HT-29 (cell line): ENCODE results near the gene FXYD5. TPM values are rescaled to one million over a fixed set of nuclear protein-coding genes. Genes with fewer than 3 reads are reported as not detected.
"Not testable (repeated sequence)": the region's sequence is repeated elsewhere in the genome, so short reads cannot be mapped to it uniquely, and the experiment has no call there.

Experiments
- DNase-seq: peaks from one replicate; pipeline ENCODE4 v3.0.0-alpha.2; 2015; ENCODE audit warnings: low spot score
- total RNA-seq: library from RNA; depleted of rRNA; stranded (reverse); fragments of >200 nt; shearing (Covaris generic); gene quantifications from 2 replicates; pipeline ENCODE4 v1.2.3, GENCODE V29; 2014

Gene FXYD5
- total RNA-seq, 1 experiment from 2014 or later: 46.4 TPM

DNA sequence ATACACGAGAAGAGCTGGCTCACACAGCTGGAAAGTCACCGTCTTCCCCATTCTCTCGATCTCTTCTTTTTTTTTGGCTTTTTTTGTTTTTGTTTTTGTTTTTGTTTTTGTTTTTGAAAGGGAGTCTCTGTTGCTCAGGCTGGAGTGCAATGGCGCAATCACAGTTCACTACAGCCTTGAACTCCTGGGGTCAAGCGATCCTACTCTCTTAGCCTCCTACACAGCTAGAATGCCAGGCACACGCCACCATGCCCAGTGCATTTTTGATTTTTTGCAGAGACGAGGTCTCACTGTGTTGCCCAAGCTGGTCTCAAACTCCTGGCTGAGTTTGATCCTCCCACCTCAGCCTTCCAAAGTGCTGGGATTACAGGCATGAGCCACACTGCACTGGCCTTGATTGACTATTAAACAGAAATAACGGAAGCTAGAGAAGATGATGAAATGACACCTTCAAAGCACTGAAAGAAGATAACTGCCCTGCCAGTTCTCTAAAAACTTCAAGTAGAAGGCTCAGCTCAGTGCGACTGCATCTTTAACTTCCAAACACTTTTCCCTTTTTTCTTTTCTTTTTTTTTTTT lies 34.9 kb upstream of the FXYD5 start:
- DNase-seq: no peak

DNA sequence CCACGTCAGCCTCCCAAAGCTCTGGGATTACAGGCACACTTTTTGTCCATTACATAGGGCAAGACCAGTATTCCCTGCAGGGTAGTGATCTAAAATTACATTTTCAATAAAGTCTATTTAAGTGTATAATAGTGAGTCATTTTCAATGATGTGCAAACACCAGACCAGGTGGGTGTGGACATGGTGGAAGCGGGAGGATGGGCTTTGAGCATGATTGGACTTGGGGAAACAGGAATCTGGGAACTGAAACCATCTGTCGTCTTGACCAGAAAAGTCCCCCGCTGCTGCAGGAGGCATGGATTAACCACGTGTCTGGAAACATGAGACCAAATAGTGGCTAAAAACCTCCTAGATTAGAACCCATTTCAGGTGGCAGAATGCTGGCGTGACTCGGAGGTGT lies 34.0 kb upstream of the FXYD5 start:
- no peak for DNase-seq

DNA sequence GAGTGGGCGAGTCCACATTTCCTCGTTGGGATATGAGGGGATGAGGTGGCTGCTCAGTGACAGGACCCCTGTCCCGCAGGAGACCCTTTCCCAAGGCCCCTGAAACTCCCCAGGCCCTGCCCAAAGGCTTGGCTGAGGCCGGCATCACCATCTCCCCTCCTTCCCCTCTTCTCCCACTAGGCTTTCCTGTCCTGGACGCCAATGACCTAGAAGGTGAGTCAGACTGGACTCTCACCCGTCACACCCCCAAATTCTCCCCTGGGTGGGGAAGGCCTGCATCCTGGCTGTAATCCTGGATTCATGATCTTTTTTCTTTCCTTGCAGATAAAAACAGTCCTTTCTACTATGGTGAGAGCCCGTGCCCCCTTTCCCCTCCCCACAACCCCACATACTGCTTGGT lies 33.6 kb upstream of the FXYD5 start:
- DNase-seq: peak; percentile 35

- DNase-seq: no peak
Observed at GRCh38 chr19:35122687-35123551, 31.6 kb upstream of the FXYD5 start.

GRCh38 chr19:35123573-35123972 lies 31.0 kb upstream of the FXYD5 start:
- DNase-seq: no peak

- peak; percentile 96 for DNase-seq
Observed at GRCh38 chr19:35124098-35125060, 30.2 kb upstream of the FXYD5 start.

- DNase-seq: no peak
Observed at GRCh38 chr19:35125270-35125717, 29.2 kb upstream of the FXYD5 start.

DNA sequence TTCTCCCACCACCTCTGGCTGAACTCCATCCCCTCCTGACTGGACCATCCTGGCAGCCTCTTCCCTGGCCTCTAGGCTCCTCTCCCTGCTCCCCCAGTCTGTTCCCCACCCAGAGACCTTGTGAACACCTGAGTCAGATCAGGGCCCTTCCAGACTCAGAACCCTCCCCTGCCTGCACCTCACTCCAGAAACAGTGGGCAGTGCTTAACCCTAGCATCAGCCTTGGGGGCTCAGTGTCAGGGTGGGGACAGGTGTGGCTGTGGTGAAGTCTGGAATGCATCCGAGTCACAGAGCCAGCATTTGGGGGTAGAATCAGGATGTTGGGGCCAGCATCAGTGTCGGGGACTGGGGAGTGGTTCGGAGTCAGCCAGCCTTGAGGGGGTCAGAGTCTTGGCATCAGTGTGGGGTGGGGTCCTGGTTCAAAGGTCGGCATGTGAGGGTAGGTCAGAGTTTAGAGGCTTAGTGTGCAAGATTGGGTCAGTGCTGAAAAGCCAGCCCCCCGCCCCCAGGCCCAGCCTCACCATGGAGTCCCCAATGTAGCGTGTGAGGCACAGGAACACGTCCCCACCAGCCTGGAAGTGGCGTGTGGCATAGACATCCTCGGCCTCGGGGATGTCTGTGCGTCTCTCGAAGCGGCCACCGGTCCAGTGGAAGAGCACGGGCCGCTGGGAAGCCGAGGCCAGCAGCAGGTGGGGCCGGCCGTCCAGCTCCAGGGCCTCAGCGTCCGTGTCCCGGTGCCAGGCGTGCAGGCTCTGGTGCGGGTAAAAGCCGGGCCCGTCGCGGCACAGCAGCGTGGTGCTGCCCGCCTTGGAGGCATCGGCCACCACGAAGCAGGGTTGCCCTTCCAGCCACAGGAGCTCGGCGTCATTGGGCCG lies 28.5 kb upstream of the FXYD5 start:
- no peak for DNase-seq

- no peak for DNase-seq
Observed at GRCh38 chr19:35126624-35126959, 27.9 kb upstream of the FXYD5 start.

DNA sequence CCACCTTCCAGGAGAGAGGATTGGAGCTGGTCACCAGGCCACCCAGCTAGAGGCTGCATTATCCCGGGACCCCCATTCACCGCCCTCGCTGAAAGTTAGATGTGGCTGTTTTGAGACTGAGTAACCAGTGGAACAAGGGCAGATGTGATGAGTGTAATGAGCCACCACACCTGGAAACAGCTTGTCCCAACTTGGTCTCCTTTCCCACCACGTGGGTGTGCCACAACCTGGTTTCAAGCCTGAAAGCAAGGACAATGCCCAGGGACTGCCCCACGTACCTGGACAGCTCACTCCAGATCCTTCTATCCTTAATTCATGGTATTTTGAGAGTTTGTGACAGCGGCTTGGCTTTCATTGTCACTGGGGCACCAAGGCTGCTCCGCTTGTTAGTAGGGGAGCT lies 26.7 kb upstream of the FXYD5 start:
- no peak for DNase-seq

GRCh38 chr19:35128398-35129057 lies 26.0 kb upstream of the FXYD5 start:
- no peak for DNase-seq

DNA sequence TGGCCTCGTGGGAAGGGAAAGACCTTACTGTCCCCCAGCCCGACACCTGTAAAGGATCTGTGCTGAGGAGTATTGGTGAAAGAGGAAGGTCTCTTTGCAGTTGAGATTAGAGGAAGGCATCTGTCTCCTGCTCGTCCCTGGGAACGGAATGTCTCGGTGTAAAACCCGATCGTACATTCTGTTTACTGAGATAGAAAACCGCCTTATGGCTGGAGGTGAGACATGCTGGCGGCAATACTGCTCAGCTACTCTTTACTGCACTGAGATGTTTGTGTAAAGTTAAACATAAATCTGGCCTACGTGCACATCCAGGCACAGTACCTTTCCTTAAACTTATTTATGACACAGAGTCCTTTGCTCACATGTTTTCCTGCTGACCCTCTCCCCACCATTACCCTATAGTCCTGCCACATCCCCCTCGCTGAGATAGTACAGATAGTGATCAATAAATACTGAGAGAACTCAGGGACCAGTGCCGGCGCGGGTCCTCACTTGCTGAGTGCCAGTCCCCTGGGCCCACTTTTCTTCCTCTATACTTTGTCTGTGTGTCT lies 24.7 kb upstream of the FXYD5 start:
- DNase-seq: not testable (repeated sequence)

DNA sequence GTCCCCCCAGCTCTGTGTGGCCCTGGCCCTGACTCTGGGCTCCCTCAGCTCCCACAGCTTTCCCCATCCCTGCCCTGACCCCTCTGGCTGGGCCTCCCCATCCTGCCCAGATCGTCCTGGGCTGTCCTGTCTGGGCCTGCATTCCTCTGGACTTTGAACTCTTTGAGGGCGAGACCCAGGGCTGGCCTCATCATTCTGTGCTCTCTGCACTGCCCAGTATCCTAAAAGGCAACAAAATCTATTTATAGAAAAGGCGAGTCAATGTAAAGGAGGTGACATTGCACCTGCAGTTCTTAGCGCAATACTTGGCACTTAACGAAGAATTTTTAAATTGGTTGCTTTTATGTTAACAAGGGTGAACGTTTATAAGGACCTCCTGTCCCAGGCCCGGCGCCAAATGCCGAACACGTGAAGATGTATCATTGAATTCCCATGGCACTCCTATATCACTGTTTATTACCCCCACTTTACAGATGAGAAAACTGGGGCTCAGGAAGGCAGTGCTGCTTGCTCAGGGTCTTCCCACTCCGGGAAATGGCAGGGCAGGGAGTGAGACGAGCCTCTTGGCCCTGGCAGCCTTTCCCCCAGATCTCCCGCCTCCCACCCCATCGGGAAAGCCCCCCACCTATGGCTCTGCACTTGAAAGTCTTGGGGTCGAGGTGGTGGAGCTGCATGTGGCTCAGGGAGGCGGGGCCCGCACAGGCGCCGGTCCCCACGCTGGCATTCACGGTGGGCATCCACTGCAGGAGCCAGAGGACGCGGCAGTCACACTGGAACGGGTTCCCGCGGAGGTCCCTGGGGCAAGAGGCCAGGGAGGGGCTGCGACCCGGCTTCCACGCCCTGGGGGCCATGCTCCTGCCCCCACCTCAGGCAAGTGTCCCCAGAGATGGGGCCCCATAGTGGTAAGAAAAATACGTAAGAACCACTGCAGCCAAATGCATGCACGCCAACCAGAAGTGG lies 23.5 kb upstream of the FXYD5 start:
- no peak for DNase-seq

DNA sequence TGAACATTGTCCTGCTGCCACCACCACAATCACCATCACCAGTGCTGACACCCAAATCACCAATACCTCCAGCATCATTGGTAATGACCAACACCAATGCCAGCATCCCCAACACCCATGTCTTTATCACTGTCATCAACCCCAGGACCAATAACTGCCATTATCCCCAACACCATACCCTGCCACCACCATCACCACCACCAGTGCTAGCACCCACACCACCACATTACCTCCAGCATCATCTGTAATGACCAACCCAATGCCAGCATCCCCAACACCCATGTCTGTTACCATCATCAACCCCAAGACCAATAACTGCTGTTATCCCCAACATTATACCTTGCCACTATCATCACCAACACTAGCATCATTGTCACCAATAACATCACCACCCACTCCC lies 22.3 kb upstream of the FXYD5 start:
- DNase-seq: no peak

GRCh38 chr19:35133826-35134225 lies 20.7 kb upstream of the FXYD5 start:
- DNase-seq: no peak

DNA sequence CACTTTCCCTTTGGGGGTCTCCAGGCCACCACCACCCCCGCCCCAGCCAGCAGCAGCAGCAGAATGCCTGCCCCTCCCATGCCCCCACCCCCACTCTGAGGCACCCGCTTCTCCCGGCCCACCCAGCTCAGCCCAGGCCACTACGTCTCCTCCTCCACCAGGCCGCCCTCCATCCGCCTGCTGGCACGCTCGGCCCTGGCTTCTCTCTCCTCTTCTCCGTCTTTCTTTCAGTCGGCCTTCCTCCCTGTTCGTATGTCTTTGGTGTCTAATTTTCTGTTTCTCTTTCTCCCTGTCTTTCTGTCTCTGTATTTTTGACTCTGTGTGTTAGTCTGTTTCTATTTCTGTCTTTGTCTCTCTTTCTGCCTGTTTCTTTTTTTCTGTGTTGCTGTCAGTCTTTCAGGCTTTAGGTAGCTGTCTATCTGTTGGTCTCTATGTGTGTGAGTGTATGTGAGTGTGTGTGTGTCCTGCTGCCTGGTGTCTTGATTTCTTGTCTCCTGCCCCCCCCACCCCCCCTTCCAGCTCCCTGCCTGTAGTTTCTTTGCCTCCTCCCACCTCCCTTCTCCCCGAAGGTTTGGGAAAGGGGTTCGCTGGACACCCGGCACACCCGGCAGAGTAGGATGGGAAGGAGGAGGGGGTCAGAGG lies 19.8 kb upstream of the FXYD5 start, which contains the start of gene LGI4:
Gene LGI4 (minus strand): TSS at position 459 of the 642 bp plus-strand sequence. CDS start 379 bp downstream, at position 80.
- no peak for DNase-seq

DNA sequence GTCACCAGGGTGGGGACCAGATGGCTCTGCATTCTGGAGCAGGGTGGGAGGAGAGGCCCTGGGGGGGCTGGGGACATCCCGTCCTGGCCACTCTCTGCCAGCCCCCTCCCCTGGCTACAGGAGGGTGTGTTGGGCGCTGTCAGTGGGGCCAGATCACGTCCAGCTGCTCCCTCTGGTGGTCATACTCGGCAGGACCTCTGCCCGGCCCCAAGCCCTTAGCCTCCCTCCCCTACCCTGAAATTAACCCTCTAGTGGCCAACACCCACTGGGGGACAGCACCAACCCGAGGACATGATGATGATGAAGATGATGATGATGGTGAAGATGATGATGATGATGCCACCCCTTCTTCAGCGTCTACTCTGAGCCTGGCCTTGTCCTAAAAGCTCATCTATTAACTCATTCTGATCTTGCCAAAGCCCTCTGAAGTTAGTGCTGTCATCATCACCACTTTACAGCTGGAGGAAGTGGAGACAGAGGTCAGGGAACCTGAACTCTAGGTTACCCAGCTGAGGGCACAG lies 19.1 kb upstream of the FXYD5 start:
- peak; percentile 86 for DNase-seq

GRCh38 chr19:35136231-35136630 lies 18.3 kb upstream of the FXYD5 start:
- DNase-seq: no peak
